GM08714 (cell line): ENCODE results near the gene EPB41L5.

Experiments used
- H3K4me3 ChIP-seq: fragments of 200-500 bp; sonication (Bioruptor generic); 2 replicates; pipeline ENCODE4 v1.5.1; 2014; ENCODE audit warnings: mild to moderate bottlenecking, low read length, inconsistent platforms
- ZNF274 ChIP-seq: IDR thresholded peaks from 2 replicates; pipeline ENCODE4 v1.6.1; 2012; ENCODE audit warnings: mild to moderate bottlenecking, low read depth, low read length

Gene EPB41L5

DNA sequence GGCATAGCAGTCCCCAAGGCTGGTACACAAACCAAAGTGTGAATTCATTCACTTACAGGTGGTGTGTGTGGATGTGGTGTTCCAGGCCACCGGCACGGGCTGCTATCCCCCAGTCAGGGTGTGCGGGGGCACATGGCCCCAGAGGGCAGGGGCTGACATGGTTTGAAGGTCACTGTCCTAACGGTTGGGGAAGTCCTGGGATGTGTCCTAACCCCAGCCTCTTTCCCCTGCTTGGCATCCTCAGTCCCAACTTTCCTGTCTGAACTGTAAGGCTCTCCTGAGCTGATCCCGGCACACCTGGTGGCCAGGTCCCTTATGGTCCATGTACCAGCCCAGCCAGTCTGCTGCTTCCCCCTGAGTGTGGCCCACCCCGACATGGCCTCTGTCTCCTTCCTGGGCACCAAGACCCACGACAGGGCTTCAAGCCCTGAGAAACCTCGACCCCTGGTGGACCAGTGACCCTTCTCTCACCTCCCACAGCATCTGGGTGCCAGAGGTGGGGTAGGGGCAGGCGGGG lies 212.7 kb downstream of the EPB41L5 start:
- no peak overlapping the region for H3K4me3 ChIP-seq
- no peak for TF ChIP-seq ZNF274

DNA sequence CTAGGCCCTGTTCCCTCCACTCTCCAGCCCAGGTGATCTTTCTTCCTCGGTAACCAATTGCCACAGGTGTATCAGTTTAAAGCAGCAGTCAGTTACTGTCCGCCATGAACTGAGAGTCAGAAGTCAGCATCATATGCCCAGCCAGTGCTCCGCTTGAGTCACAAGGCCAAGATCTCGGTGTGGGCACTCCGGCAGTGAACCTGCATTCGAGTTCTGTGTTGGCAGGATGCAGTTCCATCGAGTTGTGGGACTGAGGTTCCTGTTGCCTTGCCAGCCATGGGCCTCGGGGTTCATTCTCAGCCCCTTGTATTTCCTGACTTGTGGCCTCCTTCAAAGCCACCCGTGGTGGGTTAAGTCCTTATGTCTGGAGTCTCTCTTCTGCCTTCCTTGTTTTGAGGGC lies 213.4 kb downstream of the EPB41L5 start:
- H3K4me3 ChIP-seq = no peak overlapping the region
- TF ChIP-seq ZNF274 = no peak

DNA sequence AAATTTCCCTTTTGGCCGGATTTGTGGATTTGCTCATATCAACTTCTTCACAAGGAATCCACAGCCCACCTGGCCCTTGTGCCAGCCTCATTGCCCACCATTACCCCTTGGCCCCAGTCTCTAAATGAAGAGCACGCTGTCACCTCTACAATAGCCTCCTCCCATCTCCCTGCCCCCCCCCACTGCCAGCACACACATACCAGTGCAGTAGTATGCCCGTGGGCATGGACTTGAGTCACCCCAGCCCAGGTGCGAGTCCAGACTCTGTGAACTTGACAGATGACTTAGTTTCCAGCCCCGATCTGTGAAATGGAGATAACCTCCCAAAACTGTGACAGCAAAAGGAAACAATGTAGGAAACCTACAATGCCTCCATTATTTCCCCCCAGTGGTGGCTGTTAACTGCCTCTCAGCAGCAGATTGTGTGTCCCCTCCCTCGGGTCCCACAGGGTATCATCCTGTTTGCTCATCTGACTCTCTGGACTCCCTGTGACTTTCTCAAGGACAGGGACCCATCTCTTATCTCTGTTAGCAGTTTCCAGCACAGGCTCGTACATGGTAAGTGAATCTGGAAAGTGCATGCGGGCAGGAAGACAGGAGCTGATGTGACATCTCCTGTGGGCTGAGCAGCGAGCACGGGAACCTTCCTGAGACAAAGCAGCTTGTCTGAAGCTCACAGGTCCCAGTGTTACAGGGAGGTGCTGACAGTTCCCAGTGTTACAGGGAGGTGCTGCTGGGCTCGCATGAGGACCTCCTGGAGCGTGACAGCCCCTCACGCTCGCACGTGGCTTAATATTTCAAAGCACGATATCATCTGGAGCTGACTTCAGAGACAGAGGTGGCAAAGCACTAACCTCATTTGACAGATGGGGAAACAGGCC lies 214.5 kb downstream of the EPB41L5 start:
- no peak overlapping the region for H3K4me3 ChIP-seq
- TF ChIP-seq ZNF274 = no peak

DNA sequence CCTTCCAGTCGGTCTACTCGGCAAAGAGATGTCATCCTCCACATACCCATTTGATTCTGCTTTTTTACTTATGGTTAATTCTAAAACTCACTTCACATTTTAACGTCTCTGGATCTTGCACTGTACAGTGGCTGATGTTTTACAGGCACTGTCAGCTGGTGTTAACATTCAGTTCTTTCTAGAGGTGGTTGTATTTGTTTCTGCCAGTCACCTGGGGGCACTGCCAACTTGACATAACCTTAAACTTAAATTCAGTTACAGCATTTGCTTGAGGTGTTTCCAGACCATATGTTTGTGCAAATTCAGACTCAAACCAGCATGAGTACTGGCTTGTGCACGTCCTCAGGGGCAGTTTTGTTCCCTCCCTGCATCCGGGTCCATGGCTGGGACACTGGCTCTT lies 215.6 kb downstream of the EPB41L5 start:
- no peak for TF ChIP-seq ZNF274
- H3K4me3 ChIP-seq = no peak overlapping the region
